CD4-positive, alpha-beta T cell treated with Interleukin-15 for 1 hour (primary cell): ENCODE data around the gene IDUA.

Source experiments
- DNase-seq: peaks from one replicate; pipeline ENCODE4 v3.0.0-alpha.2; 2020

IDUA gene

GRCh38 chr4:956531-957230 lies 30.2 kb upstream of the IDUA start:
- peak; percentile 6 for DNase-seq

GRCh38 chr4:957231-957580 lies 29.6 kb upstream of the IDUA start:
- peak; percentile 6 for DNase-seq

- DNase-seq: peak; percentile 14
Observed at GRCh38 chr4:957581-958313, 29.1 kb upstream of the IDUA start.

GRCh38 chr4:958314-958665 lies 28.6 kb upstream of the IDUA start:
- DNase-seq: peak; percentile 8

- DNase-seq: peak; percentile 4
Observed at GRCh38 chr4:958696-959337, 28.0 kb upstream of the IDUA start.

- peak; percentile 10 for DNase-seq
Observed at GRCh38 chr4:959338-960139, 27.3 kb upstream of the IDUA start.

- DNase-seq: peak; percentile 11
Observed at GRCh38 chr4:960140-960635, 26.7 kb upstream of the IDUA start.

GRCh38 chr4:960636-961350 lies 26.1 kb upstream of the IDUA start:
- no peak for DNase-seq

- no peak for DNase-seq
Observed at GRCh38 chr4:961351-962230, 25.3 kb upstream of the IDUA start.

GRCh38 chr4:962231-963208 lies 24.3 kb upstream of the IDUA start:
- DNase-seq: no peak

- no peak for DNase-seq
Observed at GRCh38 chr4:963276-964225, 23.3 kb upstream of the IDUA start.

GRCh38 chr4:964346-965025 lies 22.4 kb upstream of the IDUA start:
- DNase-seq: no peak

- DNase-seq: no peak
Observed at GRCh38 chr4:965048-965765, 21.6 kb upstream of the IDUA start.

- no peak for DNase-seq
Observed at GRCh38 chr4:965766-966134, 21.1 kb upstream of the IDUA start.

GRCh38 chr4:966266-967112 lies 20.4 kb upstream of the IDUA start:
- DNase-seq: no peak
